Ecto neural progenitor cell (in vitro differentiated cells): ENCODE data around the gene DUSP14.

Source experiments
- DNase-seq: peaks from one replicate; pipeline ENCODE4 v3.0.0-alpha.2; 2018; ENCODE audit warnings: low spot score

Gene DUSP14

GRCh38 chr17:37558299-37558698, 68.6 kb downstream of the DUSP14 start:
- no peak for DNase-seq

GRCh38 chr17:37562016-37562745, 72.5 kb downstream of the DUSP14 start:
- DNase-seq = no peak
